ENCODE data around the gene AP4E1.

Gene AP4E1

GRCh38 chr15:50971115-50971514 is 62.6 kb downstream of the AP4E1 start:
- no peak for TF ChIP-seq CTCF (IDR thresholded peaks at IDR 0.05; ENCODE audit: low read depth, low read length)
- H3K4me3 ChIP-seq (ENCODE audit: low read depth, low read length): no peak overlapping the region

GRCh38 chr15:50971542-50971941 is 63.1 kb downstream of the AP4E1 start:
- TF ChIP-seq CTCF (IDR thresholded peaks at IDR 0.05; ENCODE audit: low read depth, low read length): no peak
- no peak overlapping the region for H3K4me3 ChIP-seq (ENCODE audit: low read depth, low read length)

- no peak for TF ChIP-seq CTCF (IDR thresholded peaks at IDR 0.05; ENCODE audit: low read depth, low read length)
- no peak overlapping the region for H3K4me3 ChIP-seq (ENCODE audit: low read depth, low read length)
Measured at GRCh38 chr15:50973605-50974004, 65.1 kb downstream of the AP4E1 start.

- no peak for TF ChIP-seq CTCF (IDR thresholded peaks at IDR 0.05; ENCODE audit: low read depth, low read length)
- H3K4me3 ChIP-seq (ENCODE audit: low read depth, low read length): no peak overlapping the region
Measured at GRCh38 chr15:50977162-50977561, 68.7 kb downstream of the AP4E1 start.

GRCh38 chr15:50978580-50978979 is 70.1 kb downstream of the AP4E1 start:
- no peak overlapping the region for H3K4me3 ChIP-seq (ENCODE audit: low read depth, low read length)
- no peak for TF ChIP-seq CTCF (IDR thresholded peaks at IDR 0.05; ENCODE audit: low read depth, low read length)

- no peak overlapping the region for H3K4me3 ChIP-seq (ENCODE audit: low read depth, low read length)
- TF ChIP-seq CTCF (IDR thresholded peaks at IDR 0.05; ENCODE audit: low read depth, low read length): no peak
Measured at GRCh38 chr15:50979041-50979440, 70.6 kb downstream of the AP4E1 start.

GRCh38 chr15:50993598-50993997 is 85.1 kb downstream of the AP4E1 start:
- TF ChIP-seq CTCF (IDR thresholded peaks at IDR 0.05; ENCODE audit: low read depth, low read length): no peak
- no peak overlapping the region for H3K4me3 ChIP-seq (ENCODE audit: low read depth, low read length)

Data from WI38 (cell line).